Activated CD4-positive, alpha-beta T cell treated with anti-CD3 and anti-CD28 coated beads for 1 hour (primary cell): Measurements from ENCODE around the gene TEDC2.
"Not testable (repeated sequence)": the region's sequence is repeated elsewhere in the genome, so short reads cannot be mapped to it uniquely, and the experiment has no call there.

ENCODE experiments used
- DNase-seq: peaks from one replicate; pipeline ENCODE4 v3.0.0-alpha.2; 2020

The TEDC2 gene

DNA sequence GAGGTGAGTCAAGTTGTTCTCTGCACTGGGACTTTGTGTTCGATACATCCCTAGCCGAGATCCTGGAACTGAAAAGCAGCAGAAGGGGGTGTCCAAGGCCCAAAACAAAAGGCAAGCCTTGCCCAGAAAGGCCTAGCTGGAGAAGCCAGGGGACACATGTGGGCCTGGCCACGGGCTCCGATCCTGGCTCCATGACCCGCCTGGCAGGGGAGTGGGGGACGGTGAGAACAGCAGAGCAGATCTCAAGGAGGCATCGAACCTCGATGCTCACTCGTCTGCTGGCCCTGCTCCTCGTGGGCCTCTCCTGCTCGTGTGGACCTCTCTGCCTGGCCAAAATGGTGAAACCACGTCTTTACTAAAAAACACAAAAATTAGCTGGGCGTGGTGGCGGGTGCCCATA, 21.8 kb upstream of the TEDC2 start:
- no peak for DNase-seq

- no peak for DNase-seq
These were observed 20.3 kb upstream of the TEDC2 start for GRCh38 chr16:2439598-2439997.

GRCh38 chr16:2441143-2441804, 18.6 kb upstream of the TEDC2 start:
- DNase-seq: not testable (repeated sequence)

DNA sequence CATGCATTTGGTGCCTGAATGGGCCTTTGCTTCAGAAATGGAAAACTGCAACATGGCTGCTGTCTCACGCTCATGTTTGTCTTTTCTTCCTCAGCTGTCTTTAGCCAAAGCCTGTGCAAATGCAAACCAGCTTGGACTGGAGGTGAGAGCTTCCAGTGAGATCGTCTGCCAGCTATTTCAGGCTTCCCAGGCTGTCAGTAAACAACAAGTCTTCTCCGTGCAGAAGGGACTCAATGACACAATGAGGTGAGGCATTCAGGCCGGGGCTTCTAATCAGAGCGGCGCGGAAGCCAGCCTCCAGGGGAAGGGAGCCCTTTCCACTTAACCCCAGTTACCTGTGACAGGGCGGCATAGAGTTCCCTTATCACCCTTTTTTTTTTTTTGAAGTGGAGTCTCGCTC, 16.4 kb upstream of the TEDC2 start:
- DNase-seq: no peak

GRCh38 chr16:2447920-2448583, 11.9 kb upstream of the TEDC2 start:
- DNase-seq: no peak

DNA sequence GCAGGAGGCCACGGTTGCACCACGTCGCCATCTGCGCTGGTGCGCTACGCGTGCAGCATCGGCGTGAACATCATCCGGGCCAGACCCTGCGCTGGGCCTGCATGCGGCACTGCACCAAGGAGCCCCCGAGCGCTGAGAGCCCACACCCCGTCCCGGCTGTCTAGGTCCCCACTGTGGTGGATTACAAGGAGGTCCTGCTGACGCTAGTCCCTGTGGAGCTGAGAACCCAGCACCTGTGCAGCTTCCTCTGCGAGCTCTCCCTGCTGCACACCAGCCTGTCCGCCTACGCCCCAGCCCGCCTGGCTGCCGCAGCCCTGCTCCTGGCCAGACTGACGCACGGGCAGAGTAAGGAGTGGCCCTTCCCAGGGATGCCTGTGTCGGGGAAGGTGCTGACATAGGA, 10.8 kb upstream of the TEDC2 start:
- DNase-seq: no peak

DNA sequence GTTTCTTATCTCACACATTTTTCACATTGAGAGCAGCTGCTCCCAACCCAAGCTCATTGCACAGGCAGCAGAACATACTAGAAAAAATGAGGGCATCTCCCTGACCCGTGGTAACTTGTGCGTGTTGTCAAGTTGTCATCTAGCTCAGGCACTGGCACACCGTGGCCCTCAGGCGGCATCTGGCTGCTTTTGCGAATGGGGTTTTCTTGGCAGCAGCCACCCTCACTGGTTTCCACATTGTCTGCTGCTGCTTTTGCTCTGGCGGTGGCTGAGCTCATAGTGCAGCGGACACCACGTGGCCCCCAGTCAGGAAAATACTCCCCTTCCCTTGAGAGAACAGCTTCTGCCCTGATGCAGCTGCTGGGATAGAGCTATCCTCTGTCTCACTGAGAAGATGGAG, 9.4 kb upstream of the TEDC2 start:
- no peak for DNase-seq

DNA sequence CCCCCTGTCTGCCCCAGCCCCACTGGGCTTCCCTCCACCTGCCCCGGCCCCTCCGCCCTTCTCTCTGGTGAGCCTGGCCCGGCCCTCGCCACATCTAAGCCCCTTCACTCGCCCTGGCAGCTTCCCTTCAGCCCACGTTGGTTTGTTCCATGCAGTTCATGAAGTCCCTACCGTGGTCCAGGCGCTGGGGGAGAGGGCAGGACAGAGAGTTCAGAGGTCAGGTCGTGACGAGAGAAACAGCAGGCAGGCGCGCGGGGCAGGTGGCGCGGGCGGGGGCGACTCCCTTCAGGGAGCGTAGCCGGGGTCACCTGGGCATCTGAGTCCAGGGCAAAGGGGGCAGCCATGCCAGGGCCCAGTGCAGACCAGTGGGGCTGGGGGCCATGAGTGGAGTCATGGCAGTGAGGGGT, 8.9 kb upstream of the TEDC2 start:
- DNase-seq: no peak

DNA sequence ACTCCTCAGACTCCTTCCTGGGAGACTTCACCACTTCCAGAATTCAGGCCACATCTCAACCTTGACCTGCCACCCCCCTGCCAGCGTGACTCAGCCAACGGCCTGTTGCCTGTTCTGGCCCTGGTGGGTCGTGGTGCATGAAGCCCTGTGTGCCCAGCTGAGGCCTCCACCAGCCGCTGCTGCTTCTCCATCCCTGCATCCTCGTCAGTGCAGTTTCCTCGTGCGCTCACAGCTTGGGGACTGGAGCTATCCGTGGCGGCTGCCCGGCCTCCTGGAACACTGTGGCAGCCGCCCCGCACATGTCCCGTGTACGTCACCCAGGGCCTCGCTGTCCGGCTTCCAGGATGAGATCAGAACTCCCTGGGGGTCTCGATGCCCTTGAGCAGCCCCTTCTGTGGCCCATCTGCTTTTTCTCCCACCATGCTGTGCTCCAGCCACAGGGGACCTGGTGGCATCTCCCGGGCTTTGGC, 8.0 kb upstream of the TEDC2 start:
- DNase-seq: no peak

DNA sequence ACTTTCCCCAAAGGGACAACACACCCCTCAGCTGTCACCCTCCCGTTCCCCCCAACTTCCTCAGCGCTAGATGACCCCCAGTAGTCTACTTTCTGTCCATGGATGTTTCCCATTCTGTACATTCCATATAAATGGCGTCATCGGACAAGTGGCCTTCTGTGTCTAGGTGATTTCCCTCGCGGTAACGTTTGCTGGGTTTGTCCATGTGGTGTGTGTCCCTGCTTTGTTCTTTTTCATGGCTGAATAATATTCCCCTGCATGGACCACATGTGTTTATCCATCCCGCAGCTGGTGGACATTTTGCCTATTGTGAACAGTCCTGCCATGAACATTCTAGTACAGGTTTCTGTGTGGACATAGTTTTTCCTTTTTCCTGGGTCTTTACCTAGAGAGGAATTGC, 7.3 kb upstream of the TEDC2 start:
- DNase-seq: no peak

GRCh38 chr16:2455081-2455845, 4.6 kb upstream of the TEDC2 start:
- no peak for DNase-seq

GRCh38 chr16:2456551-2457153, 3.3 kb upstream of the TEDC2 start:
- DNase-seq: no peak

- no peak for DNase-seq
These were observed 2.6 kb upstream of the TEDC2 start for GRCh38 chr16:2457267-2457666.

- DNase-seq: no peak
These were observed 2.0 kb upstream of the TEDC2 start for GRCh38 chr16:2457946-2458345.

DNA sequence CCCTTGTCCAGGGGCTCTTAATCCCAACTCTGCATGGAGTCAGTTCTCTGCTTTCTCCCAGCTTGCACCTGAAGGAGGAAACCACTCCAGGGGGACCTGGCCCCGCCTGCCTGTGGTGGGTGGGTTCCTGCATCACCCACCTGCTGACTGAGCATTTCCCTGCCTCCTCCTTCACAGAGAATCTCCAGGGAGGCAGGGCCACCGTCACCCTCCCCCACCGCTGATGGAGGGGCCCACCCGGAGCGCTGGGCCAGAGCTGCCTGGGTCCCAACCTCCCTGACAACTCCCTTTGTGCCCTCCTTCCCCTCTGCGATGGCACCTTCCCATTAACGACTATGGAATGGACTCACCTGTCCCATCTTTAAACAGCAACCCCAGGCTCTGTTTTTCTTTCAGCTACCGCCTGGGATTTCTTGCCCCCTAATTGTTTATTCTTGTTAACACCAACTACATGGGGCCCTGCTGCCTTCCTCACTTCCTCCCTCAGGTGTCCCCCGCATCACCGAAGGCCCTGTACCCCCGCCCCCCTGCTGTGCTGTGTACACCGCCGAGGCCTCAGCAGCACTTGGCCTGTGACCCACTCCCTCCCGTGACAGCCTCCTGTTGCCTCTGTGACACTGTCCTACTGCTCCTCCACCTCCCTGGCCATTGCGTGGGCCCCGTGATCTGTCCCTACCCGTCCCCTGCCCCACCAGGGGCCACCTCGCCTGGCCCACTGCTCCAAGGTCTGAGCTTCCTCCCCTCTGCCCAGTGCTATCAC, 842 bp upstream of the TEDC2 start:
- DNase-seq: no peak

DNA sequence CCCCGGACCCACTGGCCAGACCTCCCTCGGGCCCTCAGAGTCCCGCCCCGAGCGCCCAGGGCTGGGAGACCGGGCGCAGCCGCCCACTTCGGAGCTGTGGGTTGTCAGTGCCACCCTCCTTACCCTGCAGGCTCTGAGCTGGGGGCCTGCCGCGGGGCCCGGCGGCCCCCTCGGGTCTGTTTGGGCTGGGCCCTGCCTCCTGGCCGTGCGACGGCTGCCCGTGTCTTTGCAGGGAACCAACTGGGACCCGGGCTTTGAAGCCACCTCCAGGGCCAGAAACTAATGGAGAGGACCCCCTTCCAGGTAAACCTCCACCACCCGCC, 443 bp downstream of the TEDC2 start:
- no peak for DNase-seq

DNA sequence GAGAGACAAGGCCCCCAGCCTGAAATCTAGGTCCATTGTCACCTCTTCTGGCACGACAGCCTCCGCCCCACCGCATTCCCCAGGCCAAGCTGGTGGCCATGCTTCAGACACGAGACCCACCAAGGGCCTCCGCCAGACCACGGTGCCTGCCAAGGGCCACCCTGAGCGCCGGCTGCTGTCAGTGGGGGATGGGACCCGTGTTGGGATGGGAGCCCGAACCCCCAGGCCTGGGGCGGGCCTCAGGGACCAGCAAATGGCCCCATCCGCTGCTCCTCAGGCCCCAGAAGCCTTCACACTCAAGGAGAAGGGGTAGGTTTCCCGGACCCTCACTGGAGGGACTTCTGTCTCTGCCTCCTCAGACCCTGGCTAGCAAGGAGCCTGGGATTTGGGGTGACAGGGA, 1.0 kb downstream of the TEDC2 start:
- no peak for DNase-seq

DNA sequence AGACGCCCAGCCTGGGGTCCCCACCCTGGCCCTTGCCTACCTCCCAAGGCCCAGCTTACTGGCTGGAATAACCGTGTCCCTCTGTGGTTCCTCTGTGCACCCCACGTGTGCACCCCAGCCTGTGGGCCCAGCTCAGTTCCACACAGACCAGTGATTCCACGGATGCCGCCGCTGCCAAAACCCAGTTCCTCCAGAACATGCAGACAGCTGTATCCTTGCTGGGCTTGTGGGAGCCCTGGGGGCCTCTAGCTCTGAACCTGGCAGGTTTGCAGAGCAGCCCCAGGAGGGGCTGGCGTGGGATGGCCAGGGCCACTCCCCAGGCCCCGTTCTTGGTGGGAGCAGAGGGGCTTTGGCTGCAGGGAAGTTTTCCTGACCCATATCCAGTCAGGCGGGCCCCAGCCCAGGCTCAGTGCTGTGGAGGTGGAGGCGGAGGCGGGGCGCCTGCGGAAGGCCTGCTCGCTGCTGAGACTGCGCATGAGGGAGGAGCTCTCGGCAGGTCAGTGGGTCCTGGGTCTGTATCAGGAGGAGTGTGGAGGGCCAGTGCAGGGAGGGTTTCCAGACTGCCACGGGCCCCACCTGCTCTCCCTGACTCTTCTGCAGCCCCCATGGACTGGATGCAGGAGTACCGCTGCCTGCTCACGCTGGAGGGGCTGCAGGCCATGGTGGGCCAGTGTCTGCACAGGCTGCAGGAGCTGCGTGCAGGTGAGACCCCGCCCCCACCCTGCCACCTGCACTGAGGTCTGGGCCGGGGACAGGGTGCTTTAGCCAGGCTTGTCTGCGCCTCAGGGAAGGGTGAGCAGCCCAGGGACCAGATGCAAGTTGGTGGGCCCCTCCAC, 2.3 kb downstream of the TEDC2 start:
- DNase-seq: no peak

- DNase-seq: no peak
These were observed 4.4 kb downstream of the TEDC2 start for GRCh38 chr16:2464333-2464732.

GRCh38 chr16:2465653-2466415, 5.9 kb downstream of the TEDC2 start:
- no peak for DNase-seq
